Colonic mucosa (tissue), 4 donors: Measurements from ENCODE around the gene FAM81B. TPM values are rescaled to one million over a fixed set of nuclear protein-coding genes. Genes with fewer than 3 reads are reported as not detected.
"Not testable (repeated sequence)": the region's sequence is repeated elsewhere in the genome, so short reads cannot be mapped to it uniquely, and the experiment has no call there.

Experiments
- DNase-seq: peaks from one replicate; pipeline ENCODE4 v3.0.0-alpha.2; 2020
- H3K27ac ChIP-seq: fragments of 200-600 bp; one replicate; pipeline ENCODE4 v1.8.0; 2021
- H3K27me3 ChIP-seq: fragments of 200-600 bp; one replicate; pipeline ENCODE4 v1.8.0; 2021
- H3K36me3 ChIP-seq: fragments of 200-600 bp; one replicate; pipeline ENCODE4 v1.8.0; 2021
- H3K4me1 ChIP-seq: fragments of 200-600 bp; one replicate; pipeline ENCODE4 v1.8.0; 2021; ENCODE audit warnings: mild to moderate bottlenecking
- H3K4me3 ChIP-seq: fragments of 200-600 bp; one replicate; pipeline ENCODE4 v1.8.0; 2021
- H3K9ac ChIP-seq, 2 donors: one replicate each; pipeline ENCODE4 v1.7.0; 2013; ENCODE audit warnings: control low read depth in 2 of 2, low read depth in 2 of 2, low read length in 2 of 2
- H3K9me3 ChIP-seq: fragments of 200-600 bp; one replicate; pipeline ENCODE4 v1.8.0; 2021
- CTCF ChIP-seq: fragments of 200-600 bp; IDR thresholded peaks from one replicate; pipeline ENCODE4 v1.8.0; 2022; ENCODE audit warnings: antibody characterized with exemption, mild to moderate bottlenecking
- intact Hi-C: fragments of 100-400 bp; cut with DNase I; formaldehyde crosslinking; loops from one replicate; pipeline ENCODE4 v1.14.1; 2022
- total RNA-seq, 2 donors: library from RNA; stranded (reverse); fragmentation: NEBNext Ultra II Directional in 1 of 2; extraction: Animal tissue kit (Norgen Biotek cat#: 25700) in 1 of 2; gene quantifications; one replicate each; pipeline ENCODE4 v1.2.1, GENCODE V29; 2021
- donor health status: healthy.
- donor health status: DM: no; HTN: no; CAD: no.
- donor health status: DM: no; HTN: no; CAD: no.

Gene FAM81B
- total RNA-seq, 2 donors from 2014 or later = not detected

DNA sequence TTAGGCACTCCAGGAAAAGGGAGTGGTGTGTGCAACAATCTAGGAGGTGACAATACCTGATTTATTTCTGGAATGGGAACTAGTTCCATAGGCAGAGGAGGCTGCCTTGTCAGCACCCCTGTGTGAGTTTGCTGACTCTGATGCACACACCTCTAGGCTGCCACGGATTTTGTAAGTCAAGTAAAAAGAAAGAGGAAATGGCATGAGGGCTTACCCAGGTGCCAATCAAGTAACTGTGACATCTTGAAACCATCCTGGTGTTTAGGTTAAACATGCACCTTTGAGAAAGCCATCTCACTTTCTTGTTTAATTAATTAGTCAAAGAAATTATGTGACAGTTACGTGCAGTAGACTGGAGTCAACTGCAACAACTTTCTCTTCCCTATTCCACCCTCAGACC is 32.3 kb upstream of the FAM81B start:
- Histone ChIP-seq H3K36me3 (no peaks in the 10 kb centered on the region), H3K9me3 (no peaks in the 10 kb centered on the region), H3K9ac (no peak overlapping the region), H3K27ac (no peak overlapping the region), H3K27me3 (no peaks in the 10 kb centered on the region), H3K4me3 (no peak overlapping the region), H3K4me1 (no peaks in the 10 kb centered on the region)
- TF ChIP-seq CTCF = no peak
- DNase-seq = no peak
- intact Hi-C loops = no loop called here

- H3K36me3 ChIP-seq, H3K4me1 ChIP-seq, H3K9me3 ChIP-seq, H3K4me3 ChIP-seq, DNase-seq, H3K27ac ChIP-seq, H3K9ac ChIP-seq, intact Hi-C loops, H3K27me3 ChIP-seq: not testable (repeated sequence)
These were observed 30.5 kb upstream of the FAM81B start for GRCh38 chr5:95360667-95361066.

DNA sequence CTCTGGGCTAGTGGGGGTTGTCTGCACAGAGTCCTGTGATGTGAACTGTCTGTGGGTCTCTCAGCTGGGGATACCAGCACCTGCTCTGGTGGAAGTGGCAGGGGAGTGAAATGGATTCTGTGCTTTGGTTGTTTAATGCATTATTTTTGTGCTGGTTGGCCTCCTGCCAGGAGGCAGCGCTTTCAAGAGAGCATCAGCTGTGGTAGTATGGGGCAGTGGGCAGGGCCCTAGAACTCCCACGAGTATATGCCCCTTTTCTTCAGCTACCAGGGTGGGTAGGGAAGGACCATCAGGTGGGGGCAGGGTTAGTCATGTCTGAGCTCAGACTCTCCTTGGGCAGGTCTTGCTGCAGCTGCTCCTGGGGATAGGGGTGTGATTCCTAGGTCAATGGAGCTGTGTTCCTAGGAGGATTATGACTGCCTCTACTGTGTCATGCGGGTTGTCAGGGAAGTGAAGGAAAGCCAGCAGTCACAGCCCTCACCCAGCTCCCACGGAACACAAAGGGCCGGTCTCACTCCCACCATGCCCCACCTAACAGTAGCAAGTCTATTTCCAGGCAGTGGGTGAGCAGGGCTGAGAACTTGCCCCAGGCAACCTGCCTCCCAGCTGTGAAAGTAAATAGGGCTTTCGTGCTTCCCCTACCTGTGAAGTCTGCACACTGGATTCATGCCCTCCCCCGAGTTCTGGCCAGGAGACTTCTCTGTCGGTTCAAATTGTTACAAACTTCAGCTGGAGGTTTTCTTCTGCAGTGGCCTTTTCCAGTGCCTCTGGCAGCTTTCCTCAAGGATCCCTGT is 25.7 kb upstream of the FAM81B start:
- H3K36me3 ChIP-seq = no peaks in the 10 kb centered on the region
- no peak overlapping the region for H3K4me3 ChIP-seq
- no peak for TF ChIP-seq CTCF
- H3K27me3 ChIP-seq = no peaks in the 10 kb centered on the region
- no peaks in the 10 kb centered on the region for H3K9me3 ChIP-seq
- no peak overlapping the region for H3K27ac ChIP-seq
- no peak overlapping the region for H3K9ac ChIP-seq
- no peaks in the 10 kb centered on the region for H3K4me1 ChIP-seq
- intact Hi-C loops = no loop called here
- no peak for DNase-seq

DNA sequence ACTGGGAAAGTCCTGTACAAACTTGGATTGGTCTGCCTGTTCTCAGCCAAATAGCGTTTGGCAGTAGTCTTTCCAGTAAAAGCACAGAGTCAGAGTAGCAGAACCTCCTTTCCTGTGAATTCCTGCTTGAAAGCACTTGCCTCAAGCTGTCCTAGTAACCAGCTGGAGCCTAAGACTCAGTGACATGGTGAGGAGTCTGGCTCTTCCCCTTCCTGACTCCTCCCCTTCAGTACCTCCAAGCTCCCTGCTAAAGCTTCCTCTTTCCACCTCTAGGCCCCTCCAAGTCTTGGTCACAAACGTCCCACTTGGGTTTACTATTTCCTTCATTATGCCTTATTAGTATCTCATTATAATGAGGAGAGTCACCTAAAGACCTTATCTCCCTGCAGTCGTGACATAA is 21.4 kb upstream of the FAM81B start:
- intact Hi-C loops = no loop called here
- DNase-seq = no peak
- no peak for TF ChIP-seq CTCF
- no peaks in the 10 kb centered on the region for H3K4me1 ChIP-seq
- H3K9me3 ChIP-seq = no peaks in the 10 kb centered on the region
- H3K27me3 ChIP-seq = no peaks in the 10 kb centered on the region
- no peak overlapping the region for H3K27ac ChIP-seq
- no peaks in the 10 kb centered on the region for H3K36me3 ChIP-seq
- H3K9ac ChIP-seq = no peak overlapping the region
- H3K4me3 ChIP-seq = no peak overlapping the region

DNA sequence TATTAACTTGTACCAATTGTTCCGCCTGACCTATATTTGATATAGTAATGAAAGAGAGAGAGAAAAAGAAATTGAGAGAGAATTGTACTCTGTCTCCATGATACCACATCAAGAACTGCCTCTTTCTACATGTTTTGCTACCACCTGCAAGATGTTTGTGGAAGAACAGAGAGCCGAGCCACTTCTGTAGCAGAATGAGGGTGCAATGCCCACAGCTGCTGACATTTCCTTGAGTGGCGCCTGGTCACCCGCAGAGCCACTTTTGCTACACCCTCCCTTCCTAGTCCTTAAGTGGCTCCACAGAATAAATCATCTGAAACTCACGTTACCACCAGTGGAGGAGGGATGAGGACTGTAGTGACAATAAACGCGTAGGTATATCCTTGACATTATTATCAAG is 17.1 kb upstream of the FAM81B start:
- DNase-seq = no peak
- Histone ChIP-seq H3K9ac (no peak overlapping the region), H3K27ac (no peak overlapping the region), H3K9me3 (no peaks in the 10 kb centered on the region), H3K36me3 (no peaks in the 10 kb centered on the region), H3K4me1 (no peaks in the 10 kb centered on the region), H3K27me3 (no peaks in the 10 kb centered on the region), H3K4me3 (no peak overlapping the region)
- no peak for TF ChIP-seq CTCF
- intact Hi-C loops = no loop called here

DNA sequence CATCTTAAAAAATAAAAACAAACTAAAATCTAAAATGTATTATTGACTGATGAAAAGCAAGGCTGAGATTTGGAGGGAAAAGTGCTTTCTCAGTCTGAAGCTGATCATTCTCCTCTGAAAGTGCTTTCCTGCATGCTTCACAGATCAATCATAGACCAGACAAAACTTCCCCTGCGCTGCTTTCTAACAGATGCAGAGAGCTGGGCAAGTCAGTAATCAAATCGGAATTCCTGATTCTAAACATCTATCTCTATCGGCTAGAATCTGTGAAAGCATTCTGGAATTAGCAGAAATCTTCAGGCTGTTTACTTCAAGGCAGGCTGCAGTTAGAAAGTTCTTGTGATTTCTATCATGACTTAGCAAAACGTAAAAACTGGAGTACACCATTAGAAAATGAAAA is 15.6 kb upstream of the FAM81B start:
- no peak for TF ChIP-seq CTCF
- H3K27me3 ChIP-seq = no peaks in the 10 kb centered on the region
- no peak overlapping the region for H3K4me3 ChIP-seq
- no peak overlapping the region for H3K9ac ChIP-seq
- H3K9me3 ChIP-seq = no peaks in the 10 kb centered on the region
- intact Hi-C loops = no loop called here
- H3K27ac ChIP-seq = no peak overlapping the region
- H3K36me3 ChIP-seq = no peaks in the 10 kb centered on the region
- no peaks in the 10 kb centered on the region for H3K4me1 ChIP-seq
- no peak for DNase-seq
